Measurements from ENCODE around the gene ADAM12. TPM values are rescaled to one million over a fixed set of nuclear protein-coding genes. Genes with fewer than 3 reads are reported as not detected.

Gene ADAM12
- total RNA-seq, 1 donor from 2014 or later, result not detected

- intact Hi-C loops (cut with DNase I), result no loop called here
- Histone ChIP-seq H3K36me3 (no peaks in the 10 kb centered on the region), H3K9me3 (no peaks in the 10 kb centered on the region), H3K27ac (no peak overlapping the region), H3K27me3 (no peaks in the 10 kb centered on the region), H3K4me3 (no peak overlapping the region), H3K4me1 (no peaks in the 10 kb centered on the region)
- peak in 1 of 2 donors; percentile 41 for DNase-seq (ENCODE audit: low spot score in 2 of 2)
- TF ChIP-seq, protein P1, sequence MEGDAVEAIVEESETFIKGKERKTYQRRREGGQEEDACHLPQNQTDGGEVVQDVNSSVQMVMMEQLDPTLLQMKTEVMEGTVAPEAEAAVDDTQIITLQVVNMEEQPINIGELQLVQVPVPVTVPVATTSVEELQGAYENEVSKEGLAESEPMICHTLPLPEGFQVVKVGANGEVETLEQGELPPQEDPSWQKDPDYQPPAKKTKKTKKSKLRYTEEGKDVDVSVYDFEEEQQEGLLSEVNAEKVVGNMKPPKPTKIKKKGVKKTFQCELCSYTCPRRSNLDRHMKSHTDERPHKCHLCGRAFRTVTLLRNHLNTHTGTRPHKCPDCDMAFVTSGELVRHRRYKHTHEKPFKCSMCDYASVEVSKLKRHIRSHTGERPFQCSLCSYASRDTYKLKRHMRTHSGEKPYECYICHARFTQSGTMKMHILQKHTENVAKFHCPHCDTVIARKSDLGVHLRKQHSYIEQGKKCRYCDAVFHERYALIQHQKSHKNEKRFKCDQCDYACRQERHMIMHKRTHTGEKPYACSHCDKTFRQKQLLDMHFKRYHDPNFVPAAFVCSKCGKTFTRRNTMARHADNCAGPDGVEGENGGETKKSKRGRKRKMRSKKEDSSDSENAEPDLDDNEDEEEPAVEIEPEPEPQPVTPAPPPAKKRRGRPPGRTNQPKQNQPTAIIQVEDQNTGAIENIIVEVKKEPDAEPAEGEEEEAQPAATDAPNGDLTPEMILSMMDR (IDR thresholded peaks at IDR 0.05), result no peak
These were observed 285.6 kb downstream of the ADAM12 start for GRCh38 chr10:126102636-126103035.

DNA sequence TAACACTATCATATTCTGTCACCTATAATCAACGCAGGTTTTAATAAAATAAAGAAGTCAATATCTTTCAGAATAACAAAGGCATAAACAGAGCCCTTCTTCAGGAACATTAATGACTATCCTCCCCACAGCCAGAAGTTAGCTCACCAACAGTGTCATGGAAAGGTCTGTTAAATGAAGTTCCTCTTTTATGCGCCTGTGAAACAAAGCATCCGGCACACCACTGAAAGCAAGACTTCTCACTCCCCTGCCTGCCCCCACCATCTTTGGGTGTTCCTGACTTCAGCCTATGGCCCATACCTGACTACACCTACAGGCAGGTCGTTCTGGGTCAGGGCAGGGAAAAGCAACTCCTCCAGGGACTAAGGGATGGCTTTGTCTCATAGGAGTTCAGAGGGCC lies 286.5 kb downstream of the ADAM12 start:
- no peaks in the 10 kb centered on the region for H3K9me3 ChIP-seq
- H3K27ac ChIP-seq, result no peak overlapping the region
- H3K27me3 ChIP-seq, result no peaks in the 10 kb centered on the region
- H3K36me3 ChIP-seq, result no peaks in the 10 kb centered on the region
- H3K4me3 ChIP-seq, result no peak overlapping the region
- DNase-seq (ENCODE audit: low spot score in 2 of 2), result peak in 1 of 2 donors; percentile 55
- intact Hi-C loops (cut with DNase I), result no loop called here
- TF ChIP-seq, protein P1 (IDR thresholded peaks at IDR 0.05), result no peak
- H3K4me1 ChIP-seq, result no peaks in the 10 kb centered on the region

DNA sequence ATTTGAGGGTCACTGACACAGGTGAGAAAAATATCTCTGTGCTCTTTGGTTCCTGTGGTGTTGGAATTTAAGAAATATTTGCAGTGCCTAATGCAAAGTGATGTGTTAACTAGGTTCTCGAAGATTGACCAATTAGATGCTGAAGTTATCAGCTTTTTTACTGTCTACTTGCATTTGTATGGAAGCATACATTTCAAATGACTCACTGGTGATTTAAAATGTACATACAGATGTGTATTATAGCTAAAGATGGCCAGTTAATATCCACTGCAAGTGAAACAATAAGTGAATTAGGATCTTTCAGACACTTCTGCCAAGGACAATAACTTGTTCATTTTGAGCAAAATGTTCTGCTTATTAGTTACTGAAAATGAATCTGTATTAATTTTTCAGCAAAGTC lies 287.0 kb downstream of the ADAM12 start:
- no peak overlapping the region for H3K4me3 ChIP-seq
- H3K27me3 ChIP-seq, result no peaks in the 10 kb centered on the region
- TF ChIP-seq, protein P1 (IDR thresholded peaks at IDR 0.05), result no peak
- no peaks in the 10 kb centered on the region for H3K36me3 ChIP-seq
- H3K27ac ChIP-seq, result no peak overlapping the region
- H3K4me1 ChIP-seq, result no peaks in the 10 kb centered on the region
- intact Hi-C loops (cut with DNase I), result no loop called here
- no peak for DNase-seq (ENCODE audit: low spot score in 2 of 2)
- no peaks in the 10 kb centered on the region for H3K9me3 ChIP-seq

- Histone ChIP-seq H3K4me1 (no peaks in the 10 kb centered on the region), H3K4me3 (no peak overlapping the region), H3K36me3 (no peaks in the 10 kb centered on the region), H3K27ac (no peak overlapping the region), H3K27me3 (no peaks in the 10 kb centered on the region), H3K9me3 (no peaks in the 10 kb centered on the region)
- TF ChIP-seq, protein P1 (IDR thresholded peaks at IDR 0.05), result no peak
- peak in 1 of 2 donors; percentile 3 for DNase-seq (ENCODE audit: low spot score in 2 of 2)
- intact Hi-C loops (cut with DNase I), result loop anchor here (10.0 kb wide), 1 partner anchor 115 kb away; no protein-coding TSS in a partner anchor
These were observed 288.9 kb downstream of the ADAM12 start for GRCh38 chr10:126099366-126099765.

DNA sequence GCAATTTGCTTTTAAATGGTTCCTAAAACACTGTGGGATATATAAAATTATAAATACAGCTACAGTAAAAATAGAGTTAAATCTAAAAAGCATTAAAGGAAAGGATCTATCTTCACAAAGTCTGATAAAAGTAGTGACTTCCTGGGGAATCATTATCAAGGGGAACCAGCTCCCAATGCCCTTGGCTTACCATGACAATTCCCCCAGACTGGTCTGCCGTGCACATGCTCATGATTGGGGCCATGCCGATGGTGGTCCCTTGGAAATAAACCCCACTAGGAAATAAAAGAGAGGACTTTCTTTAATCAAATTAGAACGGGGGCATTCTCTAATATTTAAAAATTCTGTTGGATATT lies 290.1 kb downstream of the ADAM12 start:
- no peaks in the 10 kb centered on the region for H3K9me3 ChIP-seq
- no peaks in the 10 kb centered on the region for H3K36me3 ChIP-seq
- peak in 1 of 2 donors; percentile 21 for DNase-seq (ENCODE audit: low spot score in 2 of 2)
- H3K27me3 ChIP-seq, result no peaks in the 10 kb centered on the region
- H3K27ac ChIP-seq, result no peak overlapping the region
- TF ChIP-seq, protein P1 (IDR thresholded peaks at IDR 0.05), result no peak
- H3K4me3 ChIP-seq, result no peak overlapping the region
- intact Hi-C loops (cut with DNase I), result loop anchor here (10.0 kb wide), 1 partner anchor 113 kb away; no protein-coding TSS in a partner anchor
- no peaks in the 10 kb centered on the region for H3K4me1 ChIP-seq

All from ascending aorta (tissue), 2 donors.